ENCODE results near the gene CDH11.
A peak's percentile ranks its signal among the peaks of the same experiment; 100 is the strongest.

The CDH11 gene

DNA sequence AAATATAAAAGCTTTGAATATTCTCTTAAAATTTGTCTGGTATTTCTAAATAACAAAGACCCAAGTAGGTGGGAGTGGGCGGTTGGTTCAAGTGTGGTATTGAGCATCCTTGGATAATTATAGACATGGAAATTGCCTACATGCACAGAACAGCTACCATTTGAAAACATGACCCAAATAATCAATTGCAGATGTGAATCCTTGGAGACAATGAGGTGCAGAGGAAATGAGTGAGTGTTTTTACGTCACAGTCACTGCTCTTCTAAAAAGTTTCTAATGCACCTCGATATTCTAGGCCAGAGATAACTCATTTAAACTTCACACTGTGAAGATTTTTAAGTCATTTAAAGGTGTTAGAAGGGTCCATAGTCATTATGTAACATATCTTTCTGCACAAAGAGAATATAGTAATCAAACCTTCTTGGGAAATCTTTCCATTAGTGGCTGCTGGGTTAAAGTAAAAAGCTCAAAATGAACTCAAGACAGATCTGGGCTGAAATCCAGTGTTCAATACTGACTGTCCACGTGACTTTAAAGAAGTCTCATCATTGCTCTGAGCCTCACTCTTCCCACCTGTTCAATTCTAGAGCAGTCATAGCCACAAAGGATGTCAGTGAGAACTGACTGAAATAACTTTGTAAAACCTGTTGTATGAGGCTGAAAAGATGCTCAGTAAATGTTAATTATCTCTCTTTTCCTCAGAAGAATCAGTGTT, 144.5 kb downstream of the CDH11 start:
- no peak for DNase-seq (ENCODE audit: low read depth, low spot score)

DNA sequence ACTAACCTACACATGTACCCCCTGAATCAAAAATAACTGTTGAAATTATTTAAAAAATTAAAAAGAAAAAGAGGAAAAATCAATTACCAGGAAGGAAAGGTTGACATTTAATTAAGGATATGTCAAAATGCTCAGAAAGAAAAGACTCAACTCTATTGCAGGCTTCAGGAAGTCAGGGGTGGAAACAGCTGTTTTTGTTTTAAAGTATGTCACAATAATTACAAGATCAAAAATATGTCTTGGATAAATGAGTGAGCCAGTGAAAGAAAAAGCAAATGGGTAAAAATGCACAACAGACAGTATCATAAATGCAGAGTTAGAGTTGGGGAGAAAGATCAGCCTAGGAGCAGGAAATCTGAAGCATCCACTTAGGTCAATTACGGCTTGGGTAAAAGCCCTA, 146.0 kb downstream of the CDH11 start:
- DNase-seq (ENCODE audit: low read depth, low spot score), result no peak

DNA sequence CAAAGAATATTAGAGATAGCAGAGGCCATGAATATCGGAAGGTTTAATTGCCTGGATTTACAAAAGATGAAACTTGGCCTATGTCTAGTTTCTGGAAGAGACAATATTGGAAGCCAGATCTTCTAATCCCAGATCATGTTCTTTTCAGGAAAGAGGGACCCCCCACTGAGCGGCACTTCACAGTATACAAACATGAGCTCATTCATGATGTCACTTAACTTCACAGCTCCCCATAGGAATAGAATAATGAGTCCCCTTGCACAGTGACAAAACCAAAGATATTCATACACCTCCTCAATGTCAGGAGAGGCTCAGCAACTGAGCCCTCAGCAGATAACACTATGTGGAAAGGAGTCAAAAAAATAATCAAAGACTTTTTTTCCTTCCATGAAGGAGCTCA, 147.5 kb downstream of the CDH11 start:
- DNase-seq (ENCODE audit: low read depth, low spot score), result no peak

DNA sequence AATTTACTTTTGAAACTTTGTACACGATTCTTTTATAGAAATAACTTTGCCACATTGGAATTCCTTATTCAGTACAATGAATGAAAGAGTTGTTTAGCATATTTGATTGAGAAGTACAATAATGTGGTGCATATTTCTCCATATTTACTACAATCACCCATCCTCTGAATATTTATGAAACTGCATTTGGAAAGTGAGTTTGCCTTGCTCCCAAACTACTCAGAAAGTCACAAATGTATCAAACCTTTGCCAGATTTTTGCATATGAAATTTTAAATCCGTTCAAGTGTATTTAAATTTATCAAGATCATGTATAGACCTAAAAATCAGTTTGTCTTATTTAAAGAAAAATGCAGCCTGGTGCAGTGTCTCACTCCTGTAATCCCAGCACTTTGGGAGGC, 148.7 kb downstream of the CDH11 start:
- DNase-seq (ENCODE audit: low read depth, low spot score), result no peak

DNA sequence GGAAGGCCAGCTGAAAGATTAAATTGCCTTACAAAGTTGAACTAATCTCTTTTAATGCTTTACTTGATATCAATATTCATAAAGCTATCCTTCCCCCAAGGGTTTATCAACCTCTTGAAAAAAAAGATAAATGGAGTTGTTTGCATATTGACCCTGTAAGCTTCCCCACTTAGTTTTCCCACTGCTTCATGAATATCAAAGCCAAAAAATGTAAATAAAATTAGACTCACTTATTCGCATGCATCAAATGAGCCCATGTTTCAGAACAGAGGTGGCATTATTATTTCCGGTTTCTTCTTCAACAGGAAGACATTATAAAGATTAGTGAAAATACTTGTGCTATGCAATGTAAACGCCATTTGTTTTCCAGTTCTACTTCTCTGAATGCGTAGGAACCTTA, 150.7 kb downstream of the CDH11 start:
- no peak for DNase-seq (ENCODE audit: low read depth, low spot score)

DNA sequence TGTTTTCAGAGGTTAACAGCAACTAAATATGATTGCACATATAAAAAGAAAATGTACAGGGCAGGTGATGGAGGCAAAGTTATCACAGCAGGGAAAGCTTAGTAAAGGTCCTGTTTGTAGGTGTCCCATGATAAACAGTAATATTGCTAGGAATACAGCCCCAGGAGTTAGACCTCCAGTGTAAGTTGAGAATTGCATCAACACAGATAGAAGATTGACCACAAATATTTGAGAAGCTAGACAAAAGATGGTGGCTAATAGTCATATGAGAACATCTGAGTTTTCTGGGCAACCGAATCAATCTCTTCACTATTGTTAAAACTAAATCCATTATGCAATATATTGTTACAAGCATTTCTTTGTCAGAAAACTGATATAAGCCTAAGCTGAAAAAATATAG, 152.6 kb downstream of the CDH11 start:
- DNase-seq (ENCODE audit: low read depth, low spot score), result no peak

DNA sequence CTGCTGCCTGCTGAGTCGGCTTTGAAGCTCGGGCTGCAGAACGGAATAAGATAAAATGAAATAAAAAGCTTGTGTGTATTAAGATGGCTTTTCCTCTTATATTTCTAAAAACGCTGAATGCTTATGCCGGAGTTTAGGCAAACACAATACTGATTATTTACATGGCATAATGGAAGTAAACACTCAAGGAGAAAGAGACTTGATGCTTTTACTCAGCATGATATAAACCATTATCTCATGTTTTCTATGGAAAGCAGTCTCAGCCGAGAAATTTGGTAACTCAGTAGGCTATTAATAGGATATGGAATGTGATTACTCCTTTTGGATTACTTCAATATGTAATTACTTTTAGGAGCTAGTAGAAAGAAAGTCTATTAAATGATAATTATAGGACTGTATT, 153.3 kb downstream of the CDH11 start:
- no peak for DNase-seq (ENCODE audit: low read depth, low spot score)

DNA sequence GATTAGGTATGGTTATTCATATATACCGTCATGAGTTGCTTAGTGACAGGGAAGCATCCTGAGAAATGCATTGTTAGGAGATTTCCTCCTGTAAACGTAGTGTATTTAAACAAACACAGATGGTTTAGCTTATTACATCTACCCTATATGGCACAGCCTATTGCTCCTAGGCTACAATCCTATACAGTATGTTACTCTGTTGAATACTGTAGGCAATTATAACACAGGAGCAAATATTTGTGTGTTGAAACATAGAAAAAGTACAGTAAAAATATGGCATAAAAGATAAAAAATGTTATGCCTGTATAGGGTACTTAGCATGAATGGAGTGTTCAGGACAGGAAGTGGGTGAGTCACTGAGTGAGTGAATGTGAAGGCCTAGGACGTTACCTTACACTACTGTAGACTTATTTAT, 157.7 kb downstream of the CDH11 start:
- DNase-seq (ENCODE audit: low read depth, low spot score), result no peak

DNA sequence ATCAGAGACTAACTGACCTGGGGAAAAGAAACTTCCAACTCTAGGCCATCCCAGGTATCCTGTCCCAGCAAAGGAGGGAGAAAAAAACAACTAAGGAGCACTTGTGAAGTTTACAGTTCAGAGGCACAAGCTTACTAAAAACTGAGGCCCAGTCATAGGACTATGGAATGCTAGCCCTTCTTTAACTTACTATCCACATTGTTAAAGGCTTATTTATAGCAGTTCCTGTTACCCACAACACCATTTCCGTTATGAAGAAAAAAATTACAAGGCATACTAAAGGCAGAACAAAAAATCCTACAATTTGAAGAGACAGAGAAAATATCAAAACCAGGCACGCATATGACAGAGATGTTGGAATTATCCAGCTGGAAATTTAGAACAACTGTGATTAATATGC, 159.1 kb downstream of the CDH11 start:
- DNase-seq (ENCODE audit: low read depth, low spot score), result no peak

DNA sequence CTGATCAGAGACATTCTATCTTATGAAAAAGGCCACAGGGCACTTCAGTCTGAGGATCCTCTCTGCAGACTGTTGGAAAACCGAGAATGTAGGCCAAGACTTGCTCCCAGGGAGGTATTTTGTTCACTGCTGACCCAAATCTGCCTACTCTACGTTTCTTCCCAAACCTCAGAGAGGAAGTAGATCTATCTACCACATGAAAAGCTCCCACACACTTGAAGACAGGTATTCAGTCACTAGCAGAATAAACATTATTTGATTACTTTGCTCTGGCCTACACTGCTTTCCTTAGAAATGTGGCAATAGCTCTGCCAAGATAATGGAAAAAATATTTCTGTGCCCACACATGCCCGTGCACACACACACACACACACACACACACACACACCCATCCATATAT, 164.6 kb downstream of the CDH11 start:
- DNase-seq (ENCODE audit: low read depth, low spot score), result no peak

DNA sequence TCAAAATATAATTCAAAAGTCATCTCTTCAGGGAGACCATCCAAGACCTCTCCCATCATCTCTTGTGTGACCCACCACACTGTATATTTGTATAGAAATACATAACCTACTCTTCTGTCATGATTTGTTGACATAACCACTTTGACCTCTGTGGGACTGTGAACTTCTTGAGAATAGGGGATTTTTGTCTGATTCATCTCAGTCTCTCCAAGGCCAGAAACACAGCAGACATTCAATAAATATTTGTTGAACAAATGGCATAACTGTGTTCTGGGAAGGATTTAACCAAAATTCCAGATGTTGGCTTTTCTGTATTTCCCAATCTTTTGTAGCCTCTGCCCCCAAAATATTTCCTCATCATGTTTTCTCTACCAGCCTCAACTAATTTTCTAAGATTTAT, 169.7 kb downstream of the CDH11 start:
- DNase-seq (ENCODE audit: low read depth, low spot score), result no peak

DNA sequence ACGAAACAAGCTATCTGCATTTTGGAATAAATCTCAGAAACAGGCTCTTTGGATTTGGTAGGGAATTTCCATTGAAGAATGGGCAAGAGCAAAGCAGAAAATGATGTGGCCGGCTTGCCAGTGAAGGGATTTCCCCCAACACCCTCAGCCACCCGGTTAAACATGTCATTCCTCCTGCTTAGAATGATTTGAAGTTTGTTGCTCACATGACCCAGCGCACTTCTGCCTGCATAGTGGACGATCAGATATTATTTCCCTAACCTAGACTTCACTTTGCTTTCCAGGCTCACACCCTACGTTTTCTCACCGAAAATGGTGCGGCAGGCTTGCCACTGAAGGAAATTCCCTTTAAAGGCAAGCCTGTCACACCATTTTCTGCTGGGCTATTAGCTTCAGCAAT, 170.7 kb downstream of the CDH11 start:
- no peak for DNase-seq (ENCODE audit: low read depth, low spot score)

DNA sequence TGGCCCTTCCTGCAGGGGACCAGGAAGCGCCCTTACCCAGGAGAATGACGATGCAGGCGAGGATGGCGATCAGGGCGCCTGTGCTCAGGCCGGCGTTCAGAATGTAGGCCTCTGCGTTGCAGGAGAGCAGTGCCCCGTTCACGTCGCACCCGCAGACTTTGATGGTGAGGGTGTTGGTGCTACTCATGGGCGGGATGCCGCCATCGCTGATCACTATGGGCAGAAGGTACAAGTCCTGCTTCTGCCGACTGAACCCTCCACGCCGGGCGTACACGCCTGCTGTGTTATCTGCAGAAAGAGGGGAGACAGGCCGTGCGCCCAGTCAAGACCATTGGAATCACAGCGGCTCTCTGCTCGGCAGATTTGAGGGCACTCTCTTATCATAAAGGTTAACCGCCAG, 171.1 kb downstream of the CDH11 start:
- DNase-seq (ENCODE audit: low read depth, low spot score), result no peak

DNA sequence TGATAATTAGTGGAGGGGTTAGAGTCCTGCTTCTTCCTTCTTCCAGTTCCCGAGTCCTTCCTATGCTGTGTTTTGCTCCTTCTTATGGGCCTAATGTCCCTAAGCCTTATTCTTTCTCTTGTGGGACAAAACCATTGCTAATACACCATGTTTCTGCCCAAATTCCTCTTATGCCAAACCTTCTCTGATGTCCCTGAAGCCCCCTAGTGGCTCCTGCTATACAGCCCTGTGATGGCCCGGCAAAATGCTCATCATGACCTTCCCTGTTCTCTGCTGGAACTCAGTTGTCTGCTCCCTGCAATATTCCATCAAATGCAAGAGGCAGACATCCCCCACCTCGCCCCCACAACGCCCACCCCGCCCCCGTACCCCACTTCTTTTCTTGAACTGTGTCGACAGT, 171.6 kb downstream of the CDH11 start:
- DNase-seq (ENCODE audit: low read depth, low spot score), result no peak

DNA sequence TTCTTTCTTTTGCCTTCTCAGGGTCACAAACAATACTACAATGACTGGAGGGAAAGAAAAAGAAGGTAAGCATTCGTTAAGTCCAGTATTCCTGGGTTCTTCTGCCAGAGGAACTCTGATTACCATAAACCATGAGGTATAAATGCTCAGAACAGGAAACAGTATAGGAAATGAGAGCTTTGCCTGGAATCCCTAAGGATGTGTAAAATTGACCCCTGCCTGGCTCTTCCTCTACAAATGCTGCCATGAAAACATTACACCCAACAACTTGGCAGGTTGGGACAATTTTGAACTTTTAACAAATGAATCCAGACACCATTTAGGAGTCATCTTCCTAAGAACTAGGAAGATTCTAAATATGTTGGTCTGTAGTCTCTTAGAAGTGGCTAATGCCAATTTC, 173.8 kb downstream of the CDH11 start:
- no peak for DNase-seq (ENCODE audit: low read depth, low spot score)

DNA sequence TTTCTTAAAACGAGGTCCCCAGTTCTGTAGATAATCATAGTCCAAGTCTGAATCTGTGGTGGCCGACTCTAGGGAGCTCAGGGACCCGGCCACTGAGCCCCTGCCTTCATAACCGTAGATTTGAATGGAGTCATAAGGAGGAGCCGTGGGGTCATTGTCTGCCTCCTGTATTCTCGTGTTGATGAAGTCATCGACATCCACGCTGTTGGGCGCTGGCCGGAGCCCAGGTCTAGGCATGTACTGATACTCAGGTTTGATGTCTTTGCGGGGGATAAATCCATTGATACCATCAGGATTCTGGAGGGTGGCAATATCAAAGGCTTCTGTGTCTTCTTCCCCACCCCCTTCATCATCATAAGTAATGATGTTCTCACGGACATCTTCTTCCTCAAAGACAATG, 174.2 kb downstream of the CDH11 start:
- DNase-seq (ENCODE audit: low read depth, low spot score), result no peak

DNA sequence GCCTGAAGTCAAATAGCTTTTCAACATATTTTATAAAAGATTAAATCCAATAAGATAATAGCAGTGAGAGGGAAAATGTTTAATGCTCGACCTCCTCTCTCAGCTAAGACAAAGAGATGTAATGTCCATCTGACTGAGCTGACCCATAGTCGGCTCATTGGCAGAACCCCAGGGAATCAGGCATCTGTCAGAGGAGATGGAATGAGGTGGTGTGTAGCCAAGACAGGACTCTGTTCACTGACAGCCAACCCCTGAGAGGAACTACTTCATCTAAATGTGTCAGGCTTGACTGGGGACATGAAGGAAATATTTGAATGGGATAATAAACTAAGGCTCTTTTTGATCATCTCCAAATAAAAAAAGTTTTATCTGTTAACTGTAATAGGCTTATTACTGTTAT, 188.0 kb downstream of the CDH11 start:
- DNase-seq (ENCODE audit: low read depth, low spot score), result no peak

DNA sequence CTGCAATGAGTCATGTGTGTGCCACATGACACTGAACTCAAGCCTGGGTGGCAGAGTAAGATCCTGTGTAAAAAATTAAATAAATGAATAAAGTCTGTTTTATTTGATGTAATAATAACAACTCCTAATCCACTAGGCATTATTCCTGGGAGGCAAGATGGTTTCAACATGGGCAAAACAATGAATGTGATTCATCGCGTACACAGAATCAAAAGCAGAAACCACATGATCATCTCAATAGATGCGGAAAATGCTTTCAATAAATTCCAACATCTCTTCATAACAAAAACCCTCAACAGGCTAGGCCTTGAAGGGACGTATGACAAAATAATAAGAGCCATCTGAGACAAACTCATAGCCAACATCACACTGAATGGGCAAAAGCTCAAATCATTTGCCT, 195.4 kb downstream of the CDH11 start:
- DNase-seq (ENCODE audit: low read depth, low spot score), result no peak

DNA sequence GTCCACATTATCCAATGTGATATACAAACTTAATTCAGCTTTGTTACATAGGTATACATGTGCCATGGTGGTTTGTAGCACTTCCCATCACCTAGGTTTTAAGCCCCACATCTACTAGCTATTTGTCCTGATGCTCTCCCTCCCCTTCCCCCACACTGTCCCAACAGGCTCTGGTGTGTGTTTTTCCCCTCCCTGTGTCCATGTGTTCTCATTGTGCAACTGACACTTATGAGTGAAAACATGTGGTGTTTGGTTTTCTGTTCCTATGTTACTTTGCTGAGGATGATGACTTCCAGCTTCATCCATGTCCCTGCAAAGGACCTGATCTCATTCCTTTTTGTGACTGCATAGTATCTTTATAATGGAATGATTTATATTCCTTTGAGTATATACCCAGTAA, 196.7 kb downstream of the CDH11 start:
- no peak for DNase-seq (ENCODE audit: low read depth, low spot score)

DNA sequence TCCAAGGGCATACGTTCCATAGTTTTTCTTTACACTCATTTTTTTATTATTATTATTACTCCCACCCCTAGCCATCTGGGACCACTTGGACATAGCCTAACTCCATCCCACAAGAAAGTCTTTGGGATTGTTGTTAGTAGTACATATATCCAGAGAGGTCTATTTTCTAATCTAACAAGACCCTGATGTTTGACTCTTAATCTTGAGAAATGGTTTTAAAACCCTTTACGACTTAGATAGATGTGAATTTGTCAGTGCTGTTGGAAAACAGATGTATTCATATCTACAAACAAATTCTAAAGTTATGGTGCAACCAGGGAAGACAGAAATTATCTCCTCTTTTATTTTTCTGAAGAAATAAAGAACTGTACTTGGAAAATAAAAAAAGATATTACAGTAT, 197.8 kb downstream of the CDH11 start:
- no peak for DNase-seq (ENCODE audit: low read depth, low spot score)

DNA sequence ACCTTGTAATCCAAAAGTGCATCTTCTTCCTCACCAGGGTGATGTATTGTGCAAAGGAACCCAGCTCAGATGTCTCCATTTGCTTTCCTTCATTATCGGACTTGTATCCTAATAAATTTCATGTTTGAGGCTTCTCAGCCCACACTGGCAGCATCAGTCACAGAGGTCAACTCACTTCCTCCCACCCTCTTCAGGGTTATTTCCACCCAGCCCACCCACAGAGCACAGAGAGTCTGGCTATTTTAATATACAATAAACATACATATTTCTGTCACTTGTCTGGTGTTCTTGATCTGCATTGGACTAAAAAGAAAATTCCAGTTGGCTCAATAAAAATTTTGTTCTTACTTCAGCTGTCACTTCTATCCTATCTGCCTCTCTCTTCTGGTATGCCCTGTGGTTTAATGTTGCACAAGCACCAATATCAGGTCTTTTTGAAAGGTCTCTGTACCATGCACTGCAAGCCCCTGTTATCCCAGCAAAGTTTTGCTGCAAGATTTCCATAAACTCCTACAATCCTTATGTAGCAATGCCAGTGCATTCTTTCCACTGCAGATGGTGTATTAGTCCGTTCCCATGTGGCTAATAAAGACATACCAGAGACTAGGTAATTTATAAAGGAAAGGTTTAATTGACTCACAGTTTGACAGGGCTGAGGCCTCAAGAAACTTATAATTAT, 201.8 kb downstream of the CDH11 start:
- no peak for DNase-seq (ENCODE audit: low read depth, low spot score)

DNA sequence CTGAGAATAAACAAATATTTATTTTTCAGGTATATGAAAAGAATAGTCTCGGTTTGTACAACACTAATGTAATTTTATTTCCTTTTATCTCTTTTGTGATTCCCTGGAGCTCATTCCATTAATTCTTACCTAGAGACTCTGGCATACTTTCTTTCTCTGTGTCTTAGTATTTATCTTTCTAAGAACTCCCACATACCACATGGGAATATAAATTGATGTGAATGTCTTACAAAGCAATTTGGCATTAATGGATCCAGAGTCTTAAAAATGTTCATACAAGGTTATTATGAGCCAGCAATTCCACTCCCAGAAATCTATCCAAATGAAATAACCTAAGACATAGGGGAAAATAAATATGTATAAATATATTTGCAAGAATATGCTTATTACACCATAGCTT, 202.7 kb downstream of the CDH11 start:
- DNase-seq (ENCODE audit: low read depth, low spot score), result no peak

DNA sequence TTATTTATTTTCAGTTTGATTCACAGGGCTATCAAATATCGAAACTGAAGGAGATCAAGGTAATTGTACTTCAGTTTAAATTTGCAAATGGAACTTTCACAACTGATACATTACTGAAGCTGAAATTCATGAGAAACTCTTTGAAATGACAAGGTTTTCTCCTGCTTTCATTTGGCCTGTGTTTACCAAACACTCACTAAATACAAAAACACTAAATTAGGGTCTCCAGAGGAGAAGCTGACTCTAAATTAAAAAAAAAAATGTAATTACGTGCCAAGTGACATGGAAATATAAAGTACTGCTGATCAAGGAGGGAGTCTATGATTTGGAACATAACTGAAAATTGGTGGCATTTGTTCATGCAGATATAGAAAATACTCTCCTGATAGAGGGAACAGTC, 205.8 kb downstream of the CDH11 start:
- no peak for DNase-seq (ENCODE audit: low read depth, low spot score)

DNA sequence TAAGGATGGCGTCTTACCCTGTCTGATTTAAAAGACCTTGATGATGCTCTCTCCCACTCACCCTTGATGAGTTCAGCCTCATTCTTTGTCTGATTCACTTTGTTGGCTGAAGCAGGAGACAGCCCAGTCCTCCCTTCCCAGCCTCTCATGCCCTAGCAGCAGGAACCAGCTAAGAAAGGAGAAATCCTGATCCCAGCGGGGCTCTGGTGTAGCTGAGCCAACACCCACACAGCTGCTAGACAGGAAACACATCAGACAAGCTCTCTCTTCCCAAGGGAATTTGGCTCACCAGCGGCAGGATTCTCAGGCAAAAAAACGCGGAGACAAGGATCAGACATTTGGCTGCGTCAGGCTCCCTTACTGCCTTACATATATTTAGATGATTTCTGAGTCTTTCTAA, 211.5 kb downstream of the CDH11 start:
- DNase-seq (ENCODE audit: low read depth, low spot score), result peak; percentile 5
